ENCODE results near the gene DAGLB.

The DAGLB gene

GRCh38 chr7:6437251-6437650 is 10.5 kb downstream of the DAGLB start:
- Histone ChIP-seq H3K27me3 (ENCODE audit: insufficient read depth, poor library complexity, severe bottlenecking) (no peaks in the 10 kb centered on the region), H3K4me1 (ENCODE audit: insufficient read depth, poor library complexity, severe bottlenecking) (no peaks in the 10 kb centered on the region), H3K27ac (ENCODE audit: poor library complexity, severe bottlenecking) (no peak overlapping the region), H3K36me3 (ENCODE audit: low read depth) (peaks cover 47% of the 10 kb centered on the region), H3K4me3 (ENCODE audit: severe bottlenecking) (no peak overlapping the region), H3K9me3 (ENCODE audit: severe bottlenecking) (no peaks in the 10 kb centered on the region)
- ATAC-seq (ENCODE audit: low read depth) = no peak
- DNase-seq (ENCODE audit: low spot score) = no peak
- TF ChIP-seq CTCF (IDR thresholded peaks at IDR 0.05; ENCODE audit: poor library complexity, severe bottlenecking) = no peak

GRCh38 chr7:6436385-6436685 is 11.4 kb downstream of the DAGLB start:
- ATAC-seq (ENCODE audit: low read depth) (no peak), DNase-seq (ENCODE audit: low spot score) (no peak)
- H3K9me3 ChIP-seq (ENCODE audit: severe bottlenecking) = no peaks in the 10 kb centered on the region
- no peaks in the 10 kb centered on the region for H3K27me3 ChIP-seq (ENCODE audit: insufficient read depth, poor library complexity, severe bottlenecking)
- H3K4me3 ChIP-seq (ENCODE audit: severe bottlenecking) = no peak overlapping the region
- no peaks in the 10 kb centered on the region for H3K4me1 ChIP-seq (ENCODE audit: insufficient read depth, poor library complexity, severe bottlenecking)
- peaks cover 45% of the 10 kb centered on the region for H3K36me3 ChIP-seq (ENCODE audit: low read depth)
- TF ChIP-seq CTCF (IDR thresholded peaks at IDR 0.05; ENCODE audit: poor library complexity, severe bottlenecking) = no peak
- peak overlapping the region; percentile 9 for H3K27ac ChIP-seq (ENCODE audit: poor library complexity, severe bottlenecking)

GRCh38 chr7:6435486-6436384 is 12.0 kb downstream of the DAGLB start:
- peaks cover 49% of the 10 kb centered on the region for H3K36me3 ChIP-seq (ENCODE audit: low read depth)
- H3K9me3 ChIP-seq (ENCODE audit: severe bottlenecking) = no peaks in the 10 kb centered on the region
- no peaks in the 10 kb centered on the region for H3K4me1 ChIP-seq (ENCODE audit: insufficient read depth, poor library complexity, severe bottlenecking)
- ATAC-seq (ENCODE audit: low read depth) (peak; percentile 89), DNase-seq (ENCODE audit: low spot score) (no peak)
- H3K4me3 ChIP-seq (ENCODE audit: severe bottlenecking) = no peak overlapping the region
- TF ChIP-seq CTCF (IDR thresholded peaks at IDR 0.05; ENCODE audit: poor library complexity, severe bottlenecking) = peak; percentile 98
- H3K27me3 ChIP-seq (ENCODE audit: insufficient read depth, poor library complexity, severe bottlenecking) = no peaks in the 10 kb centered on the region
- H3K27ac ChIP-seq (ENCODE audit: poor library complexity, severe bottlenecking) = no peak overlapping the region

GRCh38 chr7:6433784-6434615 is 13.8 kb downstream of the DAGLB start:
- Histone ChIP-seq H3K9me3 (ENCODE audit: severe bottlenecking) (no peaks in the 10 kb centered on the region), H3K27ac (ENCODE audit: poor library complexity, severe bottlenecking) (no peak overlapping the region), H3K4me3 (ENCODE audit: severe bottlenecking) (no peak overlapping the region), H3K36me3 (ENCODE audit: low read depth) (peaks cover 52% of the 10 kb centered on the region), H3K27me3 (ENCODE audit: insufficient read depth, poor library complexity, severe bottlenecking) (no peaks in the 10 kb centered on the region), H3K4me1 (ENCODE audit: insufficient read depth, poor library complexity, severe bottlenecking) (no peaks in the 10 kb centered on the region)
- DNase-seq (ENCODE audit: low spot score) = no peak
- TF ChIP-seq CTCF (IDR thresholded peaks at IDR 0.05; ENCODE audit: poor library complexity, severe bottlenecking) = no peak
- ATAC-seq (ENCODE audit: low read depth) = no peak
